Suppressor macrophage treated with lipopolysaccharide for 4 hours (primary cell): ENCODE results near the gene SLC36A3.
"Not testable (repeated sequence)": the region's sequence is repeated elsewhere in the genome, so short reads cannot be mapped to it uniquely, and the experiment has no call there.

Source experiments
- DNase-seq: peaks from one replicate; pipeline ENCODE4 v3.0.0-alpha.2; 2020

Gene SLC36A3

DNA sequence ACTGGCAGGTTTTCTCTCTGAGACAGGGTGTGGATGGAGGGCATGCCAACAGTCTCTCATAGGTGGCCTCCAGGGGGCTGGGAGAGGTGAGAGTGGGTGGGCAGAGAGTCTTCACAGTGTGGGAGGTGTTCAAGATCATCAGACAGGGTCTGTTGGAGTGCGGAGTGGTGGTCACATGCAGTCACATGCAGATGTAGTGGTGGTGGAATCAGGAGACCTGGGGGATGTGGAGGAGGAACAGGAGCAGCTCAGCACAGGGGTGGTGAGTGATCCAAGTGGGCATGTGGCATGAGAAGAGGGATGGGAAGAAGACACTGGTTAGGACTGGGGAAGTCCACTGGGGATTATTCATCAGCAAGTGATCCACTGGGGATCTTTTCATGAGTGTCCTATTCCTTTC is 44.8 kb downstream of the SLC36A3 start:
- peak; percentile 77 for DNase-seq

DNA sequence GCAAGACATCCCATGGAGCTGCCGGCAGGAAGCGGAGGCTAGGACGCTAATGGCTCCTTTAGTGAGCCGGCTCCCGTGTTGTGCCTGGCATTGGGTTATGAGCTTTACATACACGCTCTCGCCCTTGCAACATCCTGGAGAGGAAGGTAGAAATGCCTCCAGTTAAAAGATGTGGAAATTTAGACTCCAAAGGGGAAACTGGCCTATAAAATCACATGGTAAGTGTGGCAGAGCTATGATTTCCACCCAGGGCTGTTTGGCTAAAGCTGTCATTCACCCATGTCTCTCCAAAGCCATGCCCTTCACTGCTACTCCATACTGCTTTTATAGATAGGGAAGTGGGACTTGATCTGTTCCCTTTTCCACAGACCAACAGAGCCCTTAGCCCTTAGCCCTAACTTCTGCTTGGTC is 45.4 kb downstream of the SLC36A3 start:
- peak; percentile 89 for DNase-seq

DNA sequence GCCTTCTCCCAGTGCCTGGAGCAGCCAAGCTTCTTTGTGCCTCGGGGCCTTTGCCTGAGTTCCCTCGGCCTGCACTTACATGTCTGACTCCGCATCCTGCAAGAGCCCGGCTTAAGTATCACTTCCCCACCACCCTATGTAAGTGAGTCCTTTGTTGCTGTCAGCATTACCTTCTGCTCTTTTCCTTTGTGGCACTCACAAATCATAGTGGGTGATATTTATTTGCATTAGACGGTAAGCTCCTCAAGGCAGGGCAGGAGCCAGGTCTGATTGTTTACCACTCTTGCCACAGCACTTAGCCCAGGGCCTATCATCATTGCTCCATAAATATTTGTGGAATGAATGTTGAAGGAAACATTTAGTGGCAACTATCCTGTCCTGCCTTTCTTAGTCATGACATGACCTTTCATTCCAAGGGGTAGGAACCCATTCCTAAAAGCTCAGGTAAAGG is 45.8 kb downstream of the SLC36A3 start:
- DNase-seq, result peak; percentile 82

DNA sequence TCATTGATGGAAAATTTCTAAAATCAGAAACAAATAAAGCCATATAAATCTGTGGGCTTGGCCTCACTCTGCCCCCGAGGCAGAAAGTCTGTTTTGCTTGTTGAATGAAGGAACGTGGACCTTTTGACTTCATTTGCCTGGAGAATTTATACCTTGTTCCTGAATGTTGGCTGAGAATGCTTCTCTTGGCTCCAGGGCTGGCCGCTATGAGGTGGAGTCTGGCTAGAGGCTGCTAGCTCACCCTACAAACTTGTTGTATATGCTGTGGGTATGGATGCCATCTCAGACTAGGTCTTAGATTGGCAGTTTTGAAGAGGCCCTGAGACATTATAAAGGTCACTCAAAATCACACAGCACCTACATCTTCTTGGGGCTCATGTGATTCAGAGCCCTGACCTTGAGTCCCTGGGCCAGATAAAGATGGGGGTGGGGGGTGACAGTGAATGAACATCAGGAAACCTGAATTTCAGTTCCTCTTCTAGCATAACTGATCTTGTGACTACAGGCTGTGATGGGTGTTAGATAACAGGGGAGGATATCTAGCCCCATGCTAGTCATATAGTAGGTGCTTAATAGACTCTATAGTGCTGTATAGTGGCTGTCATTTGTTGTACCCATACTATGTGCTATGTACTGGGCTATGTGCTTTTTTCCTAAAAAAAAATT is 47.8 kb downstream of the SLC36A3 start:
- peak; percentile 81 for DNase-seq

DNA sequence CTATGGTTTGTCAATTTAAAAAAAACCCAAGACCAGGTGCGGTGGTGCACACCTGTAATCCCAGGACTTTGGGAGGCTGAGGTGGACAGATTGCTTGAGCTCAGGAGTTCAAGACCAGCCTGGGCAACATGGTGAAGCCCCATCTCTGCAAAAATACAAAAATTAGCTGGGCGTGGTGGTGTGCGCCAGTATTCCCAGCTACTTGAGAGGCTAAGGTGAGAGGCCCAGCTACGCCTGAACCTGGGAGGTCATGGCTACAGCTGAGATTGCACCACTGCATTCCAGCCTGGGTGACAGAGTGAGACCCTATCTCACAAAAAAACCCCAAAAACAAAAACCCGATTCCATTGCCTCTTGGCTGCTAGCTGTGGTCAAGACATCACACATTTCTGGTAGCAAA is 48.6 kb downstream of the SLC36A3 start:
- not testable (repeated sequence) for DNase-seq

DNA sequence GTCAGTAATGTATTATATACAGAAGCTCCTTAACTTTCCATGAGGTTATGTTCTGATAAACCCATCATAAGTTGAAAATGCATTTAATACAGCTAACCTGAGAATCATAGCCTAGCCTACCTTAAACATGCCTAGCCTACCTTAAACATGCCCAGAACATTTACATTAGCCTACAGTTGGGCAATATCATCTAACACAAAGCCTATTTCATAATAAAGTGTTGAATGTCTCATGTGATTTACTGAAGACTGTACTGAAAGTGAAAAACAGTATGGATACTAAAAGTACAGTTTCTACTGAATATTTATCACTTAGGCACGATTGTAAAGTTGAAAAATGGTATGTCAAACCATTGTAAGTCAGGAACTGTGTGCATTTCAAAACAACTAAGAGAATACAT is 49.0 kb downstream of the SLC36A3 start:
- peak; percentile 68 for DNase-seq

DNA sequence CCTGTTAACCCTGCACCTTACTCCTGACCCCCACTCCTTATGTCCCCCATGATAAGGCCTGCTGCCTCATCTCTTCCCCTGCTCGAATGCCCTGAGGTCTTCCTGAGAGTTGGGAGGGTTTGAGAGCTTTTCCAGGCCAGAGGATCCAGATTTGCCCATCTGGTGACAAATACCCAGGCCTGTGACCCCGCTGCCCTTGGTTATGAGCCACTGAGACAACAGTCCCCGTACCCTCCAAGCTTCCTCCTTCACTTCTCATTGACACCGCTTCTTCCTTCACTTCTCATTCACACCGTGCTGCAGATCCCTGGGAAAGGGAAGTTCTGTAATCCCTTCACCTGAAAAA is 50.0 kb downstream of the SLC36A3 start:
- peak; percentile 38 for DNase-seq

DNA sequence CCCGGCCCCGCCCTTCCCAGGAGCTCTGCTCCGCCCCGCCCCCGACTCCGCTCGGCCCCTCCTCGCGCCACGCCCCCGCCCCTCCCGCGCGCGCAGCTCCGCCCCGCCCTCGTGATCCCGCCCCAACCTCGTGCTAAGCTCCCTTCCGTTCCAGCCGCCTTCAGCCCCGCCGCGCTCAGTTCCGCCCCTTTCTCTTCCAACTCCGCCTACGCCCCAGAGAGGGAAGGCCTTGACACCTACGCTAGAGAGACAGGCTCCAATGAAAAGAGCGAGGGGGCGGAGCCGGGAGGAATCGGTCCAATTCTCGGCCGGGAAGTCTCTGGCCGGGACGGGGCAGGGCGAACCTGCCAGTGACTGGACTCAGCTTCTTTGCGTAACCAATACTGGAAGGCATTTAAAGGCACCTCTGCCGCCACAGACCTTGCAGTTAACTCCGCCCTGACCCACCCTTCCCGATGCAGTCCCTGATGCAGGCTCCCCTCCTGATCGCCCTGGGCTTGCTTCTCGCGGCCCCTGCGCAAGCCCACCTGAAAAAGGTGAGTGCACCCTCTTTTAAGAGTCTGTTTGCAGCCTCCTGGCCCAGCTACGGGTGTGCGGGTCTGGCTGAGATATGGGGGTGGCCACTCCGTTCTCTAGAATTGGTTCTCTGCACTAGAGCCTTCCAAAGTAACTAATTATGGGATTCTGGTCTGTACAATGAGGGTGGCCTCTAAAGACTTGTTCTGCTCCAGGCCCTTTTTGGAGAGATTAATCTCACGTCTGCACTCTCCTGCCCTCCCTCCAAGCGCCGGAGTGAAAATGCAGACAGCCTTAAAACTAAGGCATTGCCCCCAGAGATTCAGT is 50.6 kb downstream of the SLC36A3 start, which contains the start of gene GM2A:
TSS of gene GM2A (plus strand) at position 424 of the 843 bp plus-strand sequence. CDS start at position 456, 32 bp downstream.
- DNase-seq, result peak; percentile 100

DNA sequence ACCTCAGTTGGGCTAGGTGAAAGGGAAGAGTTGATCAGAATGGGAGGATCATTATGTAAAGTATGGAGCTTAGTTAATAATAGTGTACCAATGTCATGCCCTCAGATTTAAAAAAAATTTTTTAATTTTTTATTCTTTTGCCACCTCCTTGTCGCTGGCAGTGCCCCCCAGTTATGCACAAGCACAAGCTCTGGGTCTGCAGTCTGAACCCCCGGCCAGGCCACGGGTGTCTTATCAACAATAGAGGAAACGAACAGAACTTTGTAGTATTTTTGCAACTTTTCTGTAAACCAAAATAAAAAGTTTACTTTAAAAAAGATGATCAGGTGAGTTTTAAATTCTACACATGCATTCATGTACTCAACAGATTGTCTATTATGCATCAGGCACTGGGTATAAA is 51.9 kb downstream of the SLC36A3 start:
- DNase-seq, result no peak

DNA sequence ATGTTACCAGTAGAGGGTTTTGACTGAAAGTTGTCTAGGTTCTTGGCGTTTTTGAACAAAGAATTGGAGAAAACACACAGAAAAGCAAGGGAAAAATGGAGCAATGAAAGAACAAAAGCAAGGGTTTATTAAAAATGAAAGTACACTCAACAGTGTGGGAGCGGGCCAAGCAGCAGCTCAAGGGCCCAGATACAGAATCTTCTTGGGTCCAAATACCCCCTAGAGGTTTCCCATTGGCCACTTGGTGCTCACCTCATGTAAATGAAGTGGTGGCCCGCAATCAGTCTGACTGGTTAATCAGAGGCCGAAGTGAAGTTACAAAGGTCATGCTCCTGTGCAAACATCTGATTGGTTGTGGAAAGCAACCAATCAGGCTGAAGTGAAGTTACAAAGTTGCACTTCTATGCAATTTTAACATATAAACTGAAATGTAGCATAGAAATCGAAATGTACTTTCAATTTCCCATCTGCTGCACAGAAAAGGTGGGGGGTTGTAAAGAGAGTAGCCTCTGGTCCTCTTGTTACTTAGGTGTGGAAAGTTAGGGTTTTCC is 52.5 kb downstream of the SLC36A3 start:
- no peak for DNase-seq

DNA sequence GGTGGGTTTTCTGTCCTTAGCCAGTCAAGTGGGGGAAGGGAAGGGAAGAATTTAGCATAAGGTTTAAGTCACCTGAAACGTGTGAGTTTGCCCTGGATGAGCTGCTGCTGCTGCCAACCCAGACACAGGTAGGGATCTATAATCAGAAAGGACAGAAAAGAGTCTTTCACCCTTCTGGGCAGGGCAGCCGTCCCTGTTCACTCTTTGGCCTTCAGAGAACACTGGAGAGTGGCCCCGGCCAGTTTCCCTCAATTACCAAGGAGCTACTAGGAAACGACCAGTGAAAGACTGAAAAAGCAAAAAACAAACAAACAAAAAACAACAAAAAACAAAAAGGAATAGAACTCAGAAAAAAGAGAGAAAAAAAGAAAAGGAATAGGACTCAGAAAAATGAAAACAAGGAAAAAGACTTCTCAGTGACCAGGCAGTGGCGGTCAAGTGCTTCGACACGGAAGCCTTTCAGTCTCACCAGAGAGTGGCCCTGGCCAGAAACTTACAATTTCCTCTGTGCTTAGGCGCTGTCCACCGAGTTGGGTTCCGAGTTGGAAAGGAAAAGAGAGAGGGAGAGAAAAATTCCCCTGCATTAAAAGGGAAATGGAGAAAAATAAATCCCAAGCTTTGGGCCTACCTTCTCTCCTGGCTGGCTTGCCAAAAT is 53.1 kb downstream of the SLC36A3 start:
- no peak for DNase-seq

DNA sequence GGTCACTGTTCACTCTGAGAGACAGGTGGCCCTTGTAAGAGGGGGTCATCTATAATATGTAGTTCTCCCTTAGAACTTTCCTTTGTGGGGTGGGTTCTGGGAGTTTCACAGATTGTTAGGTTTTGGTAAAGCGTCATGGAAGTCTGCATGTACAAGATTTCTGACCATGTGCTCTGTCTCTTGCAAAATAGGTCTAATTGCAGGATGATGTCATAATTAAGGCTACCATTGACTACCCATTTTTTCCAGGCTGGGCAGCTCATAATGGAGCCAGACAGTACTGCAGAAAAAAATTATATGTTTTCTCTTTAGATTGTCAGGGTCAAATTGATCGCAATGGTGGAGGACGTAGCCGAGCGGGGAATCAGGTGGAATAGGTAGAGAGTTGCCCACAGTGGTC is 54.3 kb downstream of the SLC36A3 start:
- peak; percentile 35 for DNase-seq

DNA sequence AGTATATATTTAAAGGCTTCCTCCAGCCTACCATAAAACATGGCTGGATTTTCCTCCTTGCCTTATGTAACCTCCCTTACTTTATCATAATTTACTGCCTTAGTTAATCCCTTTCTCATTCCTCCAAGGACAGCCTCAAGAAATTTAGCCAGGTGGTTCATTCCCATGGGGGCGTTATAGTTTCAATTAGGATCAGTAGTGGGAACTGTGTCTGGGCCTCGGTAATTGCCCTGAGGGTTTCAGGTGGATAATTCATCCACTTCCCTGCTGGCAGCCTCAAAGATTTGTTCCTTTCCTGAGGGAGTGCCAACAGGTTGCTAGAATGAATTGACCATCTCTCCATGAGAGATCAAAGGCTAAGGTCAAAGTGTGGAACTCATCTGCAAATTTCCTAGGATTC is 54.9 kb downstream of the SLC36A3 start:
- no peak for DNase-seq

DNA sequence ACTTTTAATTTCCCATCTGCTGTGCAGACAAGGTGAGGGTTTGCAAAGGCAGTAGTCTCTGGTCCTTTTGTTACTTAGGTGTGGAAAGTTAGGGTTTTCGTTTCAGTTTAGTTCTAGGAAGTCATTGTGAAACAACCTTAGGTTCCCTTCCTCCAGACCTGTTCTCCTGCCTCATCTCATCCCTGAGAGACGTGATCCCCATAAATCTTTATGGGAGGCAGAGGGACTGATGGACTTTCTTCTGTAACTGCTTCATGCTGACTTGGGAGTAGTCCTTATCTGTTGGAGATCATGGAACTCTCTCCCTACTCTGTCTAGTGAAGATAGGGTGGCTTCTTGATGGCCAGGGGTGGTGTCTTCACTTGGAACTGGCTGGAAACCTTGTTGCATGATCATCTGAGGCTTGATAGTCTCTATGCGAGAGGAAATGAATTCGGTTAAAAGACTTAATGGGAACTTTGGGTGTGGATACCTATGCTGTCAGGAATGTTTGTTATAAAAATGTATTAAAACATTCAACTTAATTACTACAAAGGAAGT is 57.8 kb downstream of the SLC36A3 start:
- DNase-seq, result no peak

DNA sequence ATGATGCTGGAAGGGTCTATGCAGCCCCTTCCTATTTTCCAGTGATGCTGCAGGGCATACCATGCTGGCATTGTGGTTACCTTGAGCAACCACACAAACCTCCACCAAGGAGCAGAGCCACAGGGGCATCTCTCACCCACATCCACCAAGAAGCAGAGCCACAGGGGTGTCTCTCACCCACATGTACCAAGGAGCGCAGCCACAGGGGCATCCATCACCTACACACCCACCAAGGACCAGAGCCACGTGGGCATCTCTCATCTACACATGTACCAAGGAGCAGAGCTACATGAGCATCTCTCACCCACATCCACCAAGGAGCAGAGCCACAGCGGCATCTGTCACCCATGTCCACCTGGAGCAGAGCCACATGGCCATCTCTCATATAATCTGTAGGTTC is 59.4 kb downstream of the SLC36A3 start:
- DNase-seq, result no peak

DNA sequence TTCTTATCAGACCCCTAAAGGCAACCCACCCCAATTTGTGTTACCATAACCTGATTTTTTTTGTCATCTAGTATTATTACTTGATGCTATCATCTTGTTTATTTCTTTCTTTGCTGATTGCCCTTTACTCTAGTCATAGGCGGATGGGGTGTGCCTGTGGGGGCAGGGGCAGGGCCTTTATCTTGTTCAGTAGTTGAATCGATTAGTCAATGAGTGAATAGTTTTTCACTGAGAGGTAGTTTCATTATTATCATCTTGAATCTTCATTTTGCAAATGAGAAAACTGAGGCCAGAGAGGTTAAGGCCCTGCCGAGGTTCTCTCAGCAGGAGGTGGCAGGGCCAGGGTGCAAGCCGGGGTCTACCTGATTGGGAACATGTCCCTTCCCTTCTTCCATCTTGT is 60.0 kb downstream of the SLC36A3 start:
- DNase-seq, result no peak

DNA sequence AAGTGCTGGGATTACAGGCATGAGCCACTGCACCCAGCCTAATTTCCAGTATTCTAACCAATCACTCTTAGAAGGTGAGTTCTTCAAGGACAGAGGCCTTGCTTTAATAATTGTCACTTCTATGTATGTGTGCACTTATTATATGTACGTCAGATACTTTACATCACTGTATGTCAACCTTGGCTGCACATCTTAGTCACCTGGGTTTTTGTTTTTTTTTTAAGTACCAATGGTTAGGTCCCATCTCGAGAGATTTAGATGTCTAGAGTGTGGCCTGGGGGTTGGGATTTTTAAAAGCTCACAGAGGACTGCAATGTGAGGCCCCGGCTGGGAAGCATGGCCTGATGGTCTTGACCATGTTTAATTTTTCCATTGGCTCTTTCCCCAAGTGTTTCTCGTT is 60.4 kb downstream of the SLC36A3 start:
- DNase-seq, result no peak

DNA sequence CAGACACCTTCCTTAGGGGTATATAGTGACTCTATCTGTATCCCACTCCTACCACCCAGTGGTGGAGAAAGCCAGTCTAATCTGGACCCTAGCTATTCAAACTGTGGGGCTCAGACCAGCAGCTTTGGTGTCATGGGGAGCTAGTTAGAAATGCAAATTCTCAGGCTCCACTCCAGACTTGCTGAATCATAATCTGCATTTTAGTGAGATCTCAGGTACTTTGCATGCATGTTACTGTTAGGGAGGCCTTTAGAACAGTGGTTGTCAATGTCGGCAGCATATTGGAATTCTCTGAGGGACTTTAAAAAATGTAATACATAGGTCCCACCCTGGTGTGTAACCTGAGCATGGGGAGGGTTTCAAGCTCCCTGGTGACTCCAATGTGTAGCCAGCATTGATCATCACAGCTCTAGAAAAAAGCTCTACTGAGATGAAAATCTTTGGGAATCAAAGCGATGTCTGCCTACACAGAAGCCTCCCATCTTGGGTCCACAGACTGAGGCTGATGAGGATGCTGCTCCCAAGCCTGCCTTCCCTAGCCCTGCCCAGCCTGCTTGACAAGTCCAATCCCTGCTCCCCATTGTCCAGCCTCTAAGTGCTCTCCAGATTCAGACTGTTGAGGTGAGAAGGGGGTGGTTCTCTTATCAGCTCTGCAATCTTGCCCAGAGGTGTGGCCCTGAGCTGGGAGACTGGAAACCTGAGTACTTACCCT is 62.5 kb downstream of the SLC36A3 start:
- DNase-seq, result no peak

DNA sequence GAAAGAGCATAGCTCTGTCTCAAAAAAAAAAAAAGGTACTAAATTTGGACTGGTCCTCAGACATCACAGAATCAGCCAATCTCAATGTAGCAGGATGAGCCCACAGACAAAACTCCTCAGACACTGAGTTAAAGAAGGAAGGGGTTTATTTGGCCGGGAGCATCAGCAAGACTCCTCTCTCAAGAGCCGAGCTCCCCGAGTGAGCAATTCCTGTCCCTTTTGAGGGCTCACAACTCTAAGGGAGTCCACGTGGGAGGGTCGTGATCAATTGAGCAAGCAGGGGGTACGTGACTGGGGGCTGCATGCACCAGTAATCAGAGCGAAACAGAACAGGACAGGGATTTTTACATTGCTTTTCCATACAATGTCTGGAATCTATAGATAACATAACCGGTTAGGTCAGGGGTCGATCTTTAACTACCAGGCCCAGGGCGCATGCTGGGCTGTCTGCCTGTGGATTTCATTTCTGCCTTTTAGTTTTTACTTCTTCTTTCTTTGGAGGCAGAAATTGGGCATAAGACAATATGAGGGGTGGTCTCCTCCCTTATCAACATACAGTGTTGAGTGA is 63.2 kb downstream of the SLC36A3 start:
- not testable (repeated sequence) for DNase-seq

DNA sequence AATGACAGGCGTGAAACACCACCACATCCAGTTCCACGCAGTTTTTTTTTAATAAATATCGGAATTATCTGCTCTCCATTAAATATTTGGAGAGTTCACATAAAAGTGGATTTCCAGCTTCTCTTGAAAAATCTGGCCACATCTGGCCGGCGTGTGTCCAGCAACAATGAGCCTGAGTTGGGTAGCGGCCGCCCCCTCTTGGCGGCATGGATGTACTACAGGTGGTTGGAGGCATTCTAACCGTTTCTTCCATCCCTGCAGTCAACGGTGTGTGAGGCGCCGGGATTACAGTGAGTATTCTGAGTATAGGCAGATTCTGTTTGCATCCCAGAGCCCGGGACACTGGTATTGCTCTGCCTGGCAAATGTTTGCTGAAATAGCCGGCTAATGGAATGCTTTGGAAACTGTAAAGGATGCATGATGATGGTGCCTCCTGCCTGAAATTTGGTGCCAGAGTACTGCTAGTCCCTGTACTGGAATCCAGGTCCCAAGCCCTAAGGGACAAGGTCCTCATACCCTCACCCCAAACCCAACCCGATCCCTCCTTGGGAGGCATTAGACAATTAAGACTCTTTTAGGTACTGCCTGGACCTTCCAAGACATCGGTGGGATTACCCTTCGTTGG is 64.2 kb downstream of the SLC36A3 start:
- DNase-seq, result peak; percentile 79

DNA sequence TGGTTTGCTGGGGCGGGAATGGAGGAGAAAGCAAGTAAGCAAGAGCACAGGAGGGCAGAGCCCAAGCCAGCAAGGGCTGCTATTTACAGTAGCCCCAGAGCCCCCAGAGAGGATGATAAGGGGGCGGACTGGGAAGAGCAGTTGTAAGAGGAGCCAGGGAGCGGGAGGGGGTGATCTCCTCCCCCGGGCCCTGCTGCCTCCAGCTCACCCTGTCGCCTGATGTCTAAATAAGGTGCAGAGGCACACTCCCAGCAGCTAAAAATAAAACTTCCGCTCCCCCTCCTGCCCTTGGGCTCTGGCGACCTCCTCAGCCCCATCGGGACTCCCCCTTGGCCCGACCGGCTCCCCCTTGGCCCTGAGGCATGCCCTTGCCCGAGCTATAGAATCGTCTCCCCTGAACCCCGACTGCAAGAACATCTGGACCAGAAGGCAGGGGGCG is 65.2 kb downstream of the SLC36A3 start:
- DNase-seq, result no peak

DNA sequence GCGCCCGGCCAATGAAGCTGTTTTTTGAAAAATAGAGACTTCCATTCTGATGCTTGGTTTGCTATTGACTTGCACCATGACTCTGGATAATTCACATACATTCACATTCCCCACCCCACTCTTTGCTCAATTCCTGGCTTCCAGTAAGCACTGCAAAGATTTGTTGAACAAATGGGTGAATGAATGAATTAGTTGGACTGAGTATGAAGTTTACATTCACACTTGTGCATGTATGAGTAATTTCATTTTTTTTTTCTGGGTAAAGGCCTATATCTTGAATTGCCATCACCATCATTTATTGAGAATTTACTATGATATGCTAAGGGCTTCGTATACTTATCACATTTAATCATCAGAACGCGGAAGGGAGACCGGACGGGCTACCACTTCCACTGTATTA is 65.9 kb downstream of the SLC36A3 start:
- no peak for DNase-seq
